ENCODE measurements around the gene TPCN2.
"Not testable (repeated sequence)": the region's sequence is repeated elsewhere in the genome, so short reads cannot be mapped to it uniquely, and the experiment has no call there.

TPCN2 gene

DNA sequence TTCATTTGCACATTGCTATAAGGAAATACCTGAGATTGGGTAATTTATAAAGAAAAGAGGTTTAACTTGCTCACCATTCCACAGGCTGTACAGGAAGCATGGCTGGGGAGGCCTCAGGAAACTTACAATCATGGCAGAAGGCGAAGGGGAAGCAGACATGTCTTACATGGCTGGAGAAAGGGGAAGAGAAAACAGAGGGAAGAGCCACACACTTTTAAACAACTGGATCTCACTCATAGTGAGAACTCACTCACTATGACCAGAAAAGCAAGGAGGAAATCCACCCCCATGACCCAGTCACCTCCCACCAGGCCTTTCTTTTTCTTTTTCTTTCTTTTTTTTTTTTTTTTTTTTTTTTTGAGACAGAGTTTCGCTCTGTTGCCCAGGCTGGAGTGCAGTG, 85.5 kb downstream of the TPCN2 start:
- DNase-seq = not testable (repeated sequence)

DNA sequence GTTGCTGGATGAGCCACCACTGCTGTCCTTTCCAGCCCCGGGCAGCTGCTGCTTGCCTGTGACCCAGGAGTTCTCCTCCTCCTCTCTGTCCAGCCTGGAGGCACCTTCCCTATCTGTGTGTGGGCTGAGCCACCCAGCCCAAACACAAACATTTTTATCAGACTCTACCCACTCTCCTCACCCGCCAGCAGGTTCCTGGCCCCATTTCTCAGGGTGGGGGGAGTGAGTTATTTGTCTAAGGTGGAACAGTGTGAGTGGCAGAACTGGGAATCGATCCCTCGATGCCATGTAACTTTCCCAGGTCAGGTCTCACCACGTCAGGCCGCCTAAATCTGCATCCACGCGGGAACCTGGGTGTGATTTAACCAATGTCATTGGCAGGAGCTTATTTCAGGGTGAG, 86.2 kb downstream of the TPCN2 start:
- DNase-seq = no peak

DNA sequence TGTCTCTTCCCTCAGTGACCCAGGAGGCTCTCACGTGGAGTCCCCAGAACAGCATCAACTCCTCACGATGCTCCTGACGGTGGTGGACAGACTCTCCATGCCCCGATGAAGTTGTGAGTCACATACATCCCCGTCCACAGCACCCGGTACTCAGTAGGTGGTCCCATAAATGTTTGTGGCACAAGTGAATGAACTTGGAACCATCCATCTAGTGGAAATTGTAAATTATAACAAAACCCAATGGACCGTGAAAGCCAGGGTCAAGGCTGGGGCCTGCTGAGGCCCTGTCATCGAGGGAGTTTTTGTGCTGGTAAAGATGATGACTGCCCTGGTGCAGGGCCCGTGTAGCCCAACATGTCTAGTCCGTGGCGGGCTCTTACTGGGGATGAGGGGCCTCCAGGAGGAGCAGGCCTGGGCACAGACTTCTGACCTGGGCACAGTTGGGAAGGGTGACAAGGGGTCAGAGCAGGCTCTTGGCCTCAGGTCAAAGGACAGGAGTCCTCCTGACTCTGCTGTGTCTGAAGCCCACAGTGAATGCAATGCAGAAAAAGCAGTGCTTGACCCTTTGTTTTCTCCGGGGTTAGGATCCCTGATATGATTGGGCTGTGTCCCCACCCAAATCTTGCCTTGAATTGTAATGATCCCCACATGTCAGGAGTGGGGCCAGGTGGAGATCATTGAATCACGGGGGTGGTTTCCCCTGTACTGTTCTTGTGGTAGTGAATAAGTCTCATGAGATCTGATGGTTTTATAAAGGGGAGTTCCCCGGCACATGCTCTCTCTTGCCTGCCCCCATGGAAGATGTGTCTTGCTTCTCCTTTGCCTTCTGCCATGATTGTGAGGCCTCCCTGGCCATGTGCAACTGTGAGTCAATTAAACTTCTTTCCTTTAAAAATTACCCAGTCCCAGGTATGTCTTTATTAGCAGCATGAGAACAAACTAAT, 87.0 kb downstream of the TPCN2 start:
- DNase-seq = no peak

DNA sequence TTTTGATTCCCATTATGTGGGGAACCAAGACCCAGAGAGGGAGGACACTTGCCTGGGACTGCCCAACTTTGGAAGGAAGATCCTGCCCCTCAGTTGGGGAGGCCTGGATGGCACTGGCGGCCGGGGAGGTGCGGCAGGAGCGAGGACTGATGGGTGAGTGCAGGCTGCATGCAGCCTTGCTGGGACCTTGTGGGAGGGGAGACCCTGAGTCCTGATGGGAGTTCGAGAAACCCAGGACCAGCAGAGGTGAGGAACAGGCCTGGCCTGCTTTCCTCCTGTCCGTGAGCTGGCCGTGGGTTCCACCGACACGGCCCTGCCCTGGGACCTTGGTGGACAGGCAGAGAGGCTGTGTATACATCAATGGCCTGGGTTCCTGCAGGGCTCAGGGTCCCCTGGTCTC, 87.7 kb downstream of the TPCN2 start:
- no peak for DNase-seq

DNA sequence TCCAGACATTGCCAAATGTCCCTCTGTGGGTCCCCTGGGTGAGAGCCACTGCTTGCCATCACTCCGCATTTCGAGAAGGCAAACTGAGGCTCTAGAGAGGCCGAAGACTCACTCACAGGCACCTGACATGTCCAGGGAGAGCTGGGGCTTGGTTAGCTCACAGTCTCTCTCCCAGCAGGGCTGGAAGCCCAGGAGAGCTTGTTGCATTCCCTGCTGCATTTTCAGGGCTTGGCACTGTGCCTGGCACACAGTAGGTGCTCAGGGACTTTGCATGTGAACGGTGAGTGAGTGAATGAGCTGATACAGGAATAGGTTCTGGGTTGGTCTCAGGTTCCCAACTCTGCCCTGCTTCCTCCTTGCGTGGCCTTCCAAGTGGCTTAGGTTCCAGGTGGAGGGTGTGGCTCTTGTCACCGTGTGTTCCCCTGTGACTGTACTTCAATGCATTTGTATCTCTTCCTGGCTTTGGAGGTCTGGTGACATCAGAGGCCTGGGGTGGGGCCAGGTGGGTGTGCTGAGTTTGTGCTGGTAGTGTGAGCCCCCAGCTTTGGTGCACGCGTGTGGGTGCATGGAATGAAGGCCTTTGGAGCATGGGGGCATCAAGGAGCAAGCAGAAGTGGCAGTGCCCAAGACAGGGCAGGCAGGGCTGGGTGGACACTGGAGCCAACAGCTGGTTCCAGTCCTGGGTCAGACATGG, 88.6 kb downstream of the TPCN2 start:
- DNase-seq = no peak

DNA sequence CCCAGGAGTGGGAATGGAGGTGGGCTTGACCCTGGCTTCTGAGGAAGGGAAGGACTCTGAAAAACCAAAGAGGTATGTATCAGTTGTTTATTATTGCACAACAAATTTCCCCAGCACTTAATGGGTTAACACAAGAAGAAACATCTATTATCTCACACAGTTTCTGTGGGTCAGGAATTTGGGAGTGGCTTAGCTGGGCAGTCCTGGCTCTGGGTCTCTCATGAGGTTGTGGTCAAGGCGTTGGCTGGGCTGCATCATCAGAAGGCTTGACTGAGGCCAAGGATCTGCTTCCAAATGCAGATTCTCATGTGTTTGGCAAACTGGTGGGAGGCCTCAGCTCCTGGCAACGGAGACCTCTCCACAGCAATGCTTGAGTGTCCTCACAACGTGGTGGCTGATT, 89.5 kb downstream of the TPCN2 start:
- DNase-seq = no peak

DNA sequence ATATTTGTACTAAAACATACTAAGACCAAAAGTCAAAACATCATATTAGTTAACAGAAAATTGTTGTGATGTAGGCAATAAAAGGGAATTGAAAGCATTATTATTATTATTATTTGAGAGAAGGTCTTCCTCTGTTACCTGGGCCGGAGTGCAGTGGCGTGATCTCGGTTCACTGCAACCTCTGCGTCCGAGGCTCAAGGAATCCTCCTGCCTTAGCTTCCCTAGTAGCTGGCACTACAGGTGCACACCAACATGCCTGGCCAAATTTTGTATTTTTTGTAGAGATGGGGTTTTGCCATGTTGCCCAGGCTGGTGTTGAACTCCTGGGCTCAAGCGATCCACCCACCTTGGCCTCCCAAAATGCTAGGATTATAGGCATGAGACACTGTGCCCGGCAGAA, 91.4 kb downstream of the TPCN2 start:
- not testable (repeated sequence) for DNase-seq

DNA sequence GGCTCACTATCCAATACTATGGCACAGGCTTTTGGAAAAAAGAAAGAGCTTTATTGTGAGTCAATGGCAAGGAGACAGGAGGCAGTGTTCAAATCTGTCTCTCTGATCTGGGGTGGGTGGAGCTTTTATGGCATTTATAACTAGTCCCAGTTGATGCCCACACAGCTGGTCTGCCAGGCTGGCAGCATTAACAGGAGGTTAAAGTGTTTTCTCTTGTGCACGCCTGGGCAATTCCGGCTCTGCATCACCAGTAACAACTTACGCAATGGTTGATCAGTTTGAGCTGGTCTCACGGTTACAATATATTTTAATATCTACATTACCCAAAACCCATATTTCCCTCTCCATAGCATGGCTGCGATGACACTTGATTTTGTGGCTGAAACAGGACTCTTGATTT, 91.9 kb downstream of the TPCN2 start:
- DNase-seq = no peak

DNA sequence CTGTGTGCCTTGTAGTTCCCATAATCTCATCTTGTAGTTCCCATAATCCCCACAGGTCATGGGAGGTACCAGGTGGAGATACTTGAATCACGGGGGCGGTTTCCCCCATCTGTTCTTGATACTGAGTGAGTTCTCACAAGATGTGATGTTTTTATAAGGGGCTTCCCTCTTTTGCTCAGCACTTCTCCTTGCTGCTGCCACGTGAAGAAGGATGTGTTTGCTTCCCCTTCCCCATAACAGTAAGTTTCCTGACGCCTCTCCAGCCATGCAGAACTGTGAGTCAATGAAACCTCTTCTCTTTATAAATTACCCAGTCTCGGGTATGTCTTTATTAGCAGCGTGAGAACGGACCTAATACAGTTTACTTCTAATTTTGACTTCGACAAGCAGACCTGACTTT, 93.0 kb downstream of the TPCN2 start:
- DNase-seq = no peak

DNA sequence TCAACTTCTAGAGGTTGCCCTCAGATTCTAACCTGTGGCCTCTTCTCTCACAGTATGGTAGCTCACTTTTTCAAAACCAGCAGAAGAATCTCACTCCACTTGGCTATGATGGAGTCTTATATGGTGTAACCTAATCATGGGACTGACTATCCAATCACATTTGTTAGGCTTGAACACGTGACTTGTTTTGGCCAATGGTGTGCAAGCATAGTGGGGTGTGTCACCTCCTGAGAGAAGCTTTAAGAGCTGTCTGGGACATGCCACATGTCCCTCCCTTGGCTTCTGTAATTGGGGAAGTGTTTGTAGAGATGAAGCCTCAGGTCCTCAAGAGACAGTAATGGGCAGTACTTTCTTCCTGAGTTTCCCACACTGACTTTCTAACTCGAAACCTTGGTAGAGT, 94.2 kb downstream of the TPCN2 start:
- no peak for DNase-seq

DNA sequence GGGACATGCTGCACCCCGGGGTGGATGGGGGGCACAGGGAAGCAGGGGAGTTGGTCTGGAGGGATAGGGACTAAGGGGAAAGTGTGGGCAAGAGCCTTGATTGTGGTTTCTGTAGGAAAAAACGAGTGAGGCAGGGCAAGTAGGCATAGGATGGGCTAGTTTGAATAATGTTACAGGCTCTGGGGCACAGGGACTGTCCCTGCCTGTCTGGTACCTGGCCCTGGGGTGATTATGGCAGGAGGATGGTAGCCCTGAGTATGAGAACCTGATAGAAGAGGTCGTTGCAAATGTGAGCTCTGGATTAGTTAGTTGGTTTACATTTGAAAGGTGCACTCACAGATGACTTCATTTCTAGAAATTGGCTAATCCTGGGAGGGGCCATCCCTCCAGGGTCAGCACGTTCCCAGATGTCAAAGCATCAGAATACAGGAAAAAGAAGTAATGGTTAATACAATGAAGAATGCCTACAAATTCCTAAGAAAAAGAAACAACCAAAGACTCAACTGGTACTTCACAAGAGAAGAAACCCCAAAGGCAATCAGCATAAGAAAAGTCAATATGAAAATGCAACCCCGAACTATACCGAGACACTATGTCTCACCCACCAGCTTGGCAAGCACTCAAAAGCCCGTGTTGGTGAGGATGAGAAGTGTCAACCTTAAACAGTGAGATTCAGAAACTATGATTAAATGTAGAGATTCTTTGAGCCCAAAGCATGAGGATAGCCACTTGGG, 95.8 kb downstream of the TPCN2 start:
- DNase-seq = no peak

DNA sequence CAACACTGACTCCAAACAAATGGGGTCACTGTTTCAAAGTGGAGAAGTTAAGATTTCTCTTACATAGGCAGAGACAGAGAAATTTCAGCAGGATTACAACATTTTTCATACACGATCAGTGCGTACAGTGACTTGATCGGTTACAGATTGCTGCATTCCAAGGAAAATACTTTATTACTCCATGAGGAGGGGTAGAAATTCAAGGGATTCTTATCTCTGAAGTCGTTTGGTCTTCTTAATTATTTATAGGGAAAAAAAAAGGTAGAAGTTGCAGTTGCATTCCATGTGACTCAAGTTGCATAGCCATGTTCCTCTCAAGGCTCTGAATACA, 96.3 kb downstream of the TPCN2 start:
- DNase-seq = no peak

DNA sequence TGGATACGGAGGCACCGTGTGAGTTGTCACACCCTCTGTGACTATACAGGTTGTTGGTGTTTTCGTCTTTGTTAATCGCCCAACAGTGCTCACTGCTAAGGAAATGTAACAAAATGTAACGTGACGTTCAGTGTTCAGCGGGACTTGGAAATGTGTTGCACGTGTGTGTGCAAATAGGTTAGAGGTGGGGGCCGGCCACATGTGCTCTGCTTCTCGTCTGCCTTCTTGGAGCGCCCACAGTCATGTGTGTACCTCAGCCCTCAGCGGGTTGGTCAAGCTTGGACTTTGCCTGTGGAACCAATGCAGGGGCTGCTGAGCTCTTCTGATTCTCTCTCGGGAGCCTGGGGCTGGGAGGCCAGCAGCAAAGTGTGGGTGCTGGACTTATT, 99.6 kb downstream of the TPCN2 start:
- DNase-seq = no peak

DNA sequence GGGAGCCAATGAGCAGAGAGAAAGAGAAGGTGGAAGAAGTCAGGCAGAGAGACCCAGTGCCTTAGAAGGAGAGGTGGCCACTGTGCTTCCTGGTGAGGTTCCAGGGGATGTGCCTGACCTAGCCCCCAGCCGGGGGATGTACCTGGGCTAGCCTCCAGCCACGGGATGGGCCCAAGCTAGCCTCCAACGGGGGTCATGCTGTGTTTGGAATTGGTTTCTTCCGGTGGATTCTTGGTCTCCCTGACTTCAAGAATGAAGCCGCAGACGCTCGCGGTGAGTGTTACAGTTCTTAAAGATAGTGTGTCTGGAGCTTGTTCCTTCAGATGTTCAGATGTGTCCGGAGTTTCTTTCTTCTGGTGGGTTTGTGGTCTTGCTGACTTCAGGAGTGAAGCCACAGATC, 100.1 kb downstream of the TPCN2 start:
- no peak for DNase-seq

DNA sequence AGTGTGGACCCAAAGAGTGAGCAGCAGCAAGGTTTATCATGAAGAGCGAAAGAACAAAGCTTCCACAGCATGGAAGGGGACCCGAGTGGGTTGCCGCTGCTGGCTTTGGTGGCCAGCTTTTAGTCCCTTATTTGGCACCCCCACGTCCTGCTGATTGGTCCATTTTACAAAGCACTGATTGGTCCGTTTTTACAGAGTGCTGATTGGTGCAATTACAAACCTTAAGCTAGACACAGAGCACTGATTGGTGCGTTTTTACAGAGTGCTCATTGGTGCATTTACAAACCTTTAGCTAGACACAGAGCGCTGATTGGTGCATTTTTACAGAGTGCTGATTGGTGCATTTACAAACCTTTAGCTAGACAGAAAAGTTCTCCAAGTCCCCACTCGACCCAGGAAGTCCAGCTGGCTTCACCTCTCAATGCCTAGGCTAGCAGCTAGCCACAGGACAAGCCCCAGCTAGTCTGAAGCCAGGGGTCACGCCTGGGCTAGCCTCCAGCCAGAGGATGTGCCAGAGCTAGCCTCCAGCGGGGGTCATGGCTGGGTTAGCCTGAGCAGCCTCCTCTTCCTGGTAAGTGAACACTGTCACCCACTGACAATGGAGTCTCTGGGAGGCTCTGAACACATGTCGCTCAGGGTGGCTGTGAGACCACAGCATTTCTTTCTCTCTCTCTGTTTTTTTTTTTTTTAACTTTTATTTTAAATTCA, 100.8 kb downstream of the TPCN2 start:
- not testable (repeated sequence) for DNase-seq

DNA sequence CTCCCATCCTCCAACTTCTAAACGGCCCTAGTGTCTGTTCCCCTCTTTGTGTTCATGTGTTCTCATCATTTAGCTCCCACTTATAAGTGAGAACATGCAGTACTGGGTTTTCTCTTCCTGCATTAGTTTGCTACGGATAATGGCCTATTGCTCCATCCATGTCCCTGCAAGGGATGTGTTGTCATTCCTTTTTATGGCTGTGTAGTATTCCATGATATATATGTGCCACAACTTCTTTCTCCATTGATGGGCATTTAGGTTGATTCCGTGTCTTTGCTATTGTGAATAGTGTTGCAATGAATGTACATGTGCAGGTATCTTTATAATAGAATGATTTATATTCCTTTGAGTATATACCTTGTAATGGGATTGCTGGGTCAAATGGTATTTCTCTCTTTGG, 101.4 kb downstream of the TPCN2 start:
- no peak for DNase-seq

DNA sequence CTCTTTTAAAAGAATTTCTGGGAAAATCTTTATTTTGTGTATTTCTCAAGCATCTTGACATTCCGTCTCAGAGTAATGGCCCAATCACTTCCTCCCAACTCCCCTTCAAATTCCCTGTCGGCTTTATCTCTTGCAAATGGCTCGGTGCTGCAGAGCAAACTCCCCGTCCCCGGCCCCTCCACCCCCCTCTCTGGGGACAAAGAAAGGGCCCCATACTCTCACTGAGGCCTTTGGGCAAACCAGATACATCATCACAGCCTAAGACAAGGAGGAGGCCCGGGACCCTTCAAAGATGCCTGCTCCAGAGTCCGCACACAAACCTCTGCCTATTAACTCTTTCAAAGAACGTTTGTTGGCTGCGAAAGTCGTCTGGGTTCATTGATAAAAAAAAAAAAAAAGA, 103.1 kb downstream of the TPCN2 start:
- DNase-seq = no peak

DNA sequence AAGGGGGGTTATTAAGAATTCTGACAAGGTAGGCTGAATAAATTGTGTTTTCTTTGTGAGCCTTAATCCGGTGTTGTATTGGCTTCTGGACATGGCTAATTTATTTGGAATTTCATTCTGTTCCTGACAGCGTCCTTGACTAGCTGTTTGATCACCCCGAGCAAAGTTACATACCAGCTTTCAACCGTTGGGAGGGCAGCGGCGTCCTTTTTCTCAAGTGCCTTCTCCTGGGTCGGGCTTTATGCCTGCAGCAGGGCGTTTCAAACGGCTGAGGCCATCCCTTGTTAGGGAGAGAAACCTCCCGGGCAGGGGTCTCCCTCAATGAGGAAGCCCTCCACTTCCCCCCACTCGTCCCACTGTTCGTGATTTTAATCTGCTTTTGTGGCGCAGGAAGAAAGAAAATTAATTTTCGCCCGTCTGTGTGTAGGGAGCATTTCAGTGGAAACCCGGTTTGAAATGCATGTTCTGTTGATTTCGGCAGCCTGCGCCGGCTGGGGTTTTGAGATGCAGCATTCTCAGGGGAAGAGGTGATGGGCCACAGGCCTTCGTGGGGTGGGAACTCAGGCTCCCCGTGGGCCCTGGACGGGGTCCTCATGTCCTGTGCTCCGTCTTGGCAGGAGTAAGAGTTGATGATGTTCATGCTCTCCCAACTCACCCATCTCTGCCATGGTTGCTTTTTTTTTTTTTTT, 104.1 kb downstream of the TPCN2 start:
- no peak for DNase-seq

DNA sequence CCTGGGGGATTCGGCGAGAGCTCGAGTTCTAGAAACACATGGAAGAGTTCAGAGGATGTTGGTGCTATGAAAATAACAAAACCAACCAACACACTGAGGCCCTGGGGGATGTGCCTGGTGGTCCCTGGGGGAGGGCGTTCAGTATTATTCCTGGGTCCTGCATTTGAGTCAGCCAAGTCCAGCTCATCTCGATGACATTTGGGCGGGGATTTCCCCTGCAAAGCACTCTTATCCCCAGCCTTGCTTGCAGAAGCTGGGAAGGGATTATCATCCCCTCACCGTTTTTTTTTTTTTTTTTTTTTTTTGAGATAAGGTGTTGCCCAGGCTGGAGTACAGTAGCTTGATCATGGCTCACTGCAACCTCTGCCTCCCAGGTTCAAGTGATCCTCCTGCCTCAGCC, 104.9 kb downstream of the TPCN2 start:
- DNase-seq = no peak

DNA sequence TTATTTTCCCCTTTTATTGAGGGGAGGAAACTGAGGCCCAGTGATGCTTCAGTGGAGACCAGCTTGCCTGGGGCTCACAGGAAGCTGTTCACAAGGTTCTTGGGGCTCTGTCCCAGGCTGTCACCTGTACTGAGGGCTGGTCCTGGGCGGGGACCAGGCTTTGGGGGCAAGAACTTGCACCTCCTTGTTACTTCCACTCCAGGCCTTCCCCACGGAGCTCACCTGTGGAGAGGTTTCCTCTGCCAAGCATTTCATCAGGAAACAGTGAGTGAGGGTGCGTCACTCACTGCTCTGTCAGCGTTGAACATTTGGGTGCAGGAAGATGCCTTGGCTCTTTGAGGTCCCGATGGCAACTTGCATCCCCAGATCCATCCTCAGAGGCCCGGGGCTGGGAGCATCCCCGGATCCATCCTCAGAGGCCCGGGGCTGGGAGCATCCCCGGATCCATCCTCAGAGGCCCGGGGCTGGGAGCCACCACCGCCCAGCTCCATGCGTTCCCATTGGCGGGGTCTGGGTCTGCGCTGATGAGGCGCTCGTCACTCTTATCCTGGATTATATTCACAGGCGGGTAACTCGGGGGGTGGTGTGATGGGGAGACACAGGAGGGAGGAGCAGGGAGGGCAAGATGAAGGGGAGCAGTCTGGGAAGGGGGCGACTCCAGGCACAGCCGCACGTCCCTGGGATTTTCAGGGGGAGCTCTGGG, 105.6 kb downstream of the TPCN2 start:
- DNase-seq = no peak

DNA sequence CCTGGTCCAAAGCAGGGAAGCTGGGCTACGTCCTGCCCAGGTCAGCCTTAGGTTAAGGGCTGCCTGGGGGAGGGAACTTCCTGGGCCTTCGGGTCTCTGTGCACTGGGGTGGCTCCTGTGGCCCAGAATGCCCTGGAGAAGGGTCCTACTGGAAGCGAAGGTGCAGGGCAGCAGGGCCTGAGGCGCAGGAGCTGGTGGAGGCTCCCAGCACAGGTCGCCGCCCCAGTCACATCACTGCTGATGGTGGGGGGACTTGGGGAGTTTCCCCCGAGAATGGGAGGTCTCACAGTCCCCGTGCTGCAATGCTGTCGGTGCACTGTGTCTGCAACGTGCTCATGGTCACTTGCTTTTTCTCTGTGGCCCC, 106.2 kb downstream of the TPCN2 start:
- DNase-seq = no peak

All from activated CD8-positive, alpha-beta memory T cell treated with anti-CD3 and anti-CD28 coated beads for 24 hours (primary cell).